HCT116 (cell line): ENCODE measurements around the gene PSKH1. TPM values are rescaled to one million over a fixed set of nuclear protein-coding genes. Genes with fewer than 3 reads are reported as not detected.

Experiments
- ATAC-seq: fragments of 200-7000 bp; cut with Tn5 transposase; 2 replicates; pipeline ENCODE4 v1.9.1; 2020; ENCODE audit warnings: mild to moderate bottlenecking, moderate library complexity
- BruUV-seq: library from RNA; stranded (reverse); fragments of 400-500 nt; replicated peaks from 2 replicates; lab custom pipeline; 2021; lab: Mats Ljungman, UMichigan
- CTCF ChIA-PET: fragments of 300-600 bp; sonication (Branson Sonifier 250); formaldehyde crosslinking; loops from one replicate; lab custom pipeline; 2021; ENCODE audit warnings: antibody characterized with exemption; lab: Charles Lee
- POLR2A ChIA-PET: fragments of 300-600, 350-600 bp; sonication (Branson Sonifier 250); formaldehyde crosslinking; loops from one replicate; lab custom pipeline; 2021; ENCODE audit warnings: antibody characterized with exemption; lab: Charles Lee
- RAD21 ChIA-PET, 2 experiments: fragments of 300-600 bp; sonication (Branson Sonifier 250); formaldehyde crosslinking; loops; one replicate each; lab custom pipeline; 2023; ENCODE audit warnings: low total read pairs in 2 of 2; ENCODE audit not compliant: uncharacterized antibody in 2 of 2, unreplicated experiment in 2 of 2, low non-redundant PET in 1 of 2; lab: Charles Lee
- DNase-seq: peaks from one replicate; pipeline ENCODE4 v3.0.0-alpha.2; 2010; ENCODE audit warnings: low read depth, low spot score
- H2AFZ ChIP-seq: fragments of 200-600 bp; shearing (Covaris generic), sonication (generic); 2 replicates; pipeline ENCODE4 v1.6.1; 2017; ENCODE audit warnings: low read depth, mixed run types, mixed read lengths, antibody characterized with exemption, low read length; ENCODE audit not compliant: poor library complexity, severe bottlenecking
- H3K27ac ChIP-seq: 2 replicates; pipeline ENCODE4 v1.5.1; 2012; ENCODE audit warnings: low read depth, low read length
- H3K27me3 ChIP-seq: fragments of 200-600 bp; sonication (generic); 2 replicates; pipeline ENCODE4 v1.6.1; 2016; ENCODE audit warnings: mixed run types, low read length, mixed read lengths; ENCODE audit not compliant: insufficient read depth
- H3K36me3 ChIP-seq, 2 experiments: fragments of 200-500 bp in 1 of 2; fragments of 200-600 bp in 1 of 2; sonication (Bioruptor generic) in 1 of 2; sonication (generic) in 1 of 2; 2 replicates each; pipeline versions ENCODE4 v1.5.1 to v1.6.1; 2014 to 2016; ENCODE audit warnings: low read length in 2 of 2, inconsistent platforms in 1 of 2, mixed read lengths in 1 of 2, mixed run types in 1 of 2; ENCODE audit not compliant: insufficient read depth in 2 of 2, control insufficient read depth in 1 of 2
- H3K4me1 ChIP-seq, 2 experiments: fragments of 200-600 bp in 1 of 2; sonication (generic) in 1 of 2; 2 replicates each; pipeline versions ENCODE4 v1.5.1 to v1.6.1; 2012 to 2017; ENCODE audit warnings: low read length in 2 of 2, inconsistent platforms in 1 of 2, mild to moderate bottlenecking in 1 of 2, mixed read lengths in 1 of 2, mixed run types in 1 of 2, moderate library complexity in 1 of 2; ENCODE audit not compliant: insufficient read depth in 2 of 2, control insufficient read depth in 1 of 2
- H3K4me2 ChIP-seq: fragments of 200-600 bp; sonication (generic); 2 replicates; pipeline ENCODE4 v1.6.1; 2017; ENCODE audit warnings: mixed run types, low read length, mixed read lengths
- H3K4me3 ChIP-seq, 2 experiments: fragments of 200-600 bp in 1 of 2; sonication (generic) in 1 of 2; replicated peaks in 1 of 2; 2 replicates each; pipeline ENCODE4 v1.5.1; 2011 to 2016; ENCODE audit warnings: low read length in 2 of 2, control low read depth in 1 of 2, low read depth in 1 of 2, mild to moderate bottlenecking in 1 of 2, mixed read lengths in 1 of 2, mixed run types in 1 of 2
- H3K79me2 ChIP-seq: fragments of 200-600 bp; sonication (generic); 2 replicates; pipeline ENCODE4 v1.6.1; 2017; ENCODE audit warnings: mild to moderate bottlenecking, mixed run types, low read length, moderate library complexity, mixed read lengths; ENCODE audit not compliant: insufficient read depth
- H3K9ac ChIP-seq: fragments of 200-600 bp; sonication (generic); 2 replicates; pipeline ENCODE4 v1.6.1; 2016; ENCODE audit warnings: low read length, mixed read lengths
- H3K9me2 ChIP-seq: fragments of 200-600 bp; sonication (generic), shearing (Covaris generic); 2 replicates; pipeline ENCODE4 v1.6.1; 2017; ENCODE audit warnings: mixed run types, mild to moderate bottlenecking, moderate library complexity; ENCODE audit not compliant: insufficient read depth
- H3K9me3 ChIP-seq, 2 experiments: fragments of 200-500 bp in 1 of 2; fragments of 200-600 bp in 1 of 2; sonication (Bioruptor generic) in 1 of 2; sonication (generic) in 1 of 2; 2 replicates each; pipeline ENCODE4 v1.6.1; 2014 to 2017; ENCODE audit warnings: low read length in 2 of 2, mixed read lengths in 2 of 2, inconsistent platforms in 1 of 2, low read depth in 1 of 2, mild to moderate bottlenecking in 1 of 2, mixed run types in 1 of 2, moderate library complexity in 1 of 2; ENCODE audit not compliant: control insufficient read depth in 1 of 2, insufficient read depth in 1 of 2
- H4K20me1 ChIP-seq: fragments of 200-600 bp; sonication (generic), shearing (Covaris generic); 2 replicates; pipeline ENCODE4 v1.6.1; 2017; ENCODE audit warnings: mixed run types, mild to moderate bottlenecking, moderate library complexity; ENCODE audit not compliant: insufficient read depth
- CBX3 ChIP-seq: IDR thresholded peaks from 2 replicates; pipeline ENCODE4 v1.6.1; 2012; ENCODE audit warnings: low read depth
- CEBPB ChIP-seq: IDR thresholded peaks from 2 replicates; pipeline ENCODE4 v1.6.1; 2012; ENCODE audit warnings: low read depth
- EGR1 ChIP-seq: IDR thresholded peaks from 2 replicates; pipeline ENCODE4 v1.6.1; 2012; ENCODE audit warnings: low read depth
- ELF1 ChIP-seq: IDR thresholded peaks from 2 replicates; pipeline ENCODE4 v1.6.1; 2012; ENCODE audit warnings: low read depth, borderline replicate concordance
- EZH2 ChIP-seq: fragments of 200-600 bp; sonication (generic); IDR thresholded peaks from 2 replicates; pipeline ENCODE4 v1.6.1; 2017; ENCODE audit warnings: antibody characterized with exemption, mixed run types
- EZH2phosphoT487 ChIP-seq: fragments of 200-600 bp; IDR thresholded peaks from 2 replicates; pipeline ENCODE4 v1.6.1; 2018; ENCODE audit warnings: antibody characterized with exemption, borderline replicate concordance
- MAX ChIP-seq: IDR thresholded peaks from 2 replicates; pipeline ENCODE4 v1.6.1; 2012
- POLR2A ChIP-seq: IDR thresholded peaks from 2 replicates; pipeline ENCODE4 v1.7.0; 2011; ENCODE audit warnings: borderline replicate concordance; ENCODE audit not compliant: insufficient read depth, insufficient read length; ENCODE audit errors: extremely low read depth
- POLR2AphosphoS5 ChIP-seq: IDR thresholded peaks from 2 replicates; pipeline ENCODE4 v1.6.1; 2011; ENCODE audit warnings: mild to moderate bottlenecking, low read depth, low read length, moderate library complexity
- RAD21 ChIP-seq: IDR thresholded peaks from 2 replicates; pipeline ENCODE4 v1.6.1; 2012; ENCODE audit warnings: low read depth, mild to moderate bottlenecking
- SIN3A ChIP-seq: IDR thresholded peaks from 2 replicates; pipeline ENCODE4 v1.6.1; 2012; ENCODE audit warnings: low read depth
- SP1 ChIP-seq: IDR thresholded peaks from 2 replicates; pipeline ENCODE4 v1.6.1; 2012; ENCODE audit warnings: low read depth
- SRF ChIP-seq: IDR thresholded peaks from 2 replicates; pipeline ENCODE4 v1.6.1; 2012; ENCODE audit warnings: low read depth
- TCF7L2 ChIP-seq: IDR thresholded peaks from 2 replicates; pipeline ENCODE4 v1.7.0; 2011; ENCODE audit warnings: borderline replicate concordance, inconsistent platforms; ENCODE audit not compliant: insufficient read depth, insufficient read length; ENCODE audit errors: extremely low read depth
- YY1 ChIP-seq: IDR thresholded peaks from 2 replicates; pipeline ENCODE4 v1.6.1; 2011; ENCODE audit warnings: low read length, low read depth, moderate library complexity, mild to moderate bottlenecking; ENCODE audit not compliant: insufficient replicate concordance; ENCODE audit errors: extremely low read depth
- ZBTB33 ChIP-seq: IDR thresholded peaks from 2 replicates; pipeline ENCODE4 v1.6.1; 2011; ENCODE audit warnings: mild to moderate bottlenecking, low read length, moderate library complexity; ENCODE audit not compliant: insufficient replicate concordance; ENCODE audit errors: extremely low read depth
- ZNF274 ChIP-seq: fragments of 200-500 bp; sonication (Bioruptor generic); IDR thresholded peaks from 2 replicates; pipeline ENCODE4 v1.6.1; 2014; ENCODE audit warnings: mild to moderate bottlenecking, low read depth, low read length, inconsistent platforms
- intact Hi-C: fragments of 100-400 bp; cut with micrococcal nuclease; formaldehyde crosslinking; loops from 2 replicates; pipeline ENCODE4 v1.10.0; 2022
- total RNA-seq: library from RNA; stranded (reverse); gene quantifications from one replicate; pipeline ENCODE4 v1.2.1, GENCODE V29; 2021; ENCODE audit not compliant: unreplicated experiment

The PSKH1 gene
- total RNA-seq, 1 experiment from 2014 or later: 16.2 TPM

GRCh38 chr16:67930191-67930590, 37.1 kb downstream of the PSKH1 start:
- Histone ChIP-seq H3K9me2 (no peaks in the 10 kb centered on the region), H2AFZ (no peak overlapping the region), H3K79me2 (peaks cover 16% of the 10 kb centered on the region), H3K36me3 (peaks cover 0 to 8% of the 10 kb centered on the region in 2 experiments; a peak in 2 of 4 replicates), H3K27me3 (no peaks in the 10 kb centered on the region), H4K20me1 (no peaks in the 10 kb centered on the region), H3K9me3 (no peaks in the 10 kb centered on the region), H3K4me2 (no peak overlapping the region), H3K9ac (no peak overlapping the region), H3K27ac (no peak overlapping the region), H3K4me1 (peaks cover 0 to 14% of the 10 kb centered on the region in 2 experiments; a peak in 3 of 4 replicates), H3K4me3 (no peak overlapping the region)
- intact Hi-C loops: loop anchor here (10.0 kb wide), 1 partner anchor 405 kb away; the partner anchor contains the start of gene RIPOR1
- no TSS peak for BruUV-seq
- RAD21 ChIA-PET: interaction anchor here in 1 of 2 experiments (0.6 kb wide), 1 partner anchor 409 kb away, joined by 9 read pairs; no protein-coding TSS in a partner anchor
- no peak for ATAC-seq
- POLR2A ChIA-PET: no interaction called here
- CTCF ChIA-PET: interaction anchor here (1.0 kb wide), 1 partner anchor 46 kb away, joined by 4 read pairs; no protein-coding TSS in a partner anchor
- TF ChIP-seq CBX3 (no peak), EZH2phosphoT487 (no peak), TCF7L2 (no peak), SRF (no peak), POLR2AphosphoS5 (no peak), CEBPB (no peak), SIN3A (no peak), MAX (no peak), ELF1 (no peak), EGR1 (no peak), YY1 (no peak), EZH2 (no peak), POLR2A (no peak), SP1 (no peak), RAD21 (no peak), ZNF274 (no peak), ZBTB33 (no peak)
- DNase-seq: no peak
